SK-N-SH (cell line): ENCODE measurements around the gene RCSD1. TPM values are rescaled to one million over a fixed set of nuclear protein-coding genes. Genes with fewer than 3 reads are reported as not detected.

Experiments used
- CTCF ChIA-PET: fragments of 300-600, 350-600 bp; formaldehyde crosslinking; extraction: SDS; loops from one replicate; lab custom pipeline; 2021; lab: Yijun Ruan, JAX
- POLR2A ChIA-PET: fragments of 350-600 bp; sonication (Branson Sonifier 250); formaldehyde crosslinking; extraction: SDS; loops from one replicate; lab custom pipeline; 2020; ENCODE audit warnings: antibody characterized with exemption, inconsistent platforms; lab: Yijun Ruan, JAX
- DNase-seq: peaks from one replicate; pipeline ENCODE4 v3.0.0; 2012
- H2AFZ ChIP-seq: fragments of 200-600 bp; sonication (generic); 2 replicates; pipeline ENCODE4 v1.8.1; 2016; ENCODE audit warnings: antibody characterized with exemption, mild to moderate bottlenecking, low read depth
- H3F3A ChIP-seq: fragments of 200-600 bp; sonication (generic); replicated peaks from 2 replicates; pipeline ENCODE3; 2016; ENCODE audit warnings: antibody characterized with exemption, mild to moderate bottlenecking; ENCODE audit not compliant: insufficient read depth
- H3K27ac ChIP-seq, 2 experiments: fragments of 200-500 bp in 1 of 2; fragments of 200-600 bp in 1 of 2; sonication (Bioruptor generic) in 1 of 2; sonication (generic), shearing (Covaris generic) in 1 of 2; 2 replicates each; pipeline versions ENCODE4 v1.5.1 to v1.6.1; 2014 to 2016; ENCODE audit warnings: low read depth in 2 of 2, inconsistent platforms in 1 of 2, low read length in 1 of 2, mild to moderate bottlenecking in 1 of 2, mixed read lengths in 1 of 2
- H3K27me3 ChIP-seq: fragments of 200-600 bp; sonication (generic), shearing (Covaris generic); 2 replicates; pipeline ENCODE4 v1.6.1; 2016; ENCODE audit warnings: mixed run types; ENCODE audit not compliant: insufficient read depth
- H3K36me3 ChIP-seq, 2 experiments: fragments of 200-500 bp in 1 of 2; fragments of 200-600 bp in 1 of 2; sonication (Bioruptor generic) in 1 of 2; sonication (generic) in 1 of 2; replicated peaks in 1 of 2; 2 replicates each; pipeline versions ENCODE3 to v1.5.1; 2014 to 2016; ENCODE audit warnings: low read length in 1 of 2, mild to moderate bottlenecking in 1 of 2; ENCODE audit not compliant: insufficient read depth in 2 of 2, control insufficient read depth in 1 of 2
- H3K4me1 ChIP-seq, 2 experiments: fragments of 200-500 bp in 1 of 2; fragments of 200-600 bp in 1 of 2; sonication (Bioruptor generic) in 1 of 2; sonication (generic), shearing (Covaris generic) in 1 of 2; 2 replicates each; pipeline versions ENCODE4 v1.5.1 to v1.6.1; 2014 to 2016; ENCODE audit warnings: low read depth in 1 of 2, low read length in 1 of 2, mixed run types in 1 of 2; ENCODE audit not compliant: insufficient read depth in 2 of 2, control insufficient read depth in 1 of 2
- H3K4me2 ChIP-seq: fragments of 200-600 bp; sonication (generic), shearing (Covaris generic); 2 replicates; pipeline ENCODE4 v1.6.1; 2017; ENCODE audit warnings: mixed run types
- H3K4me3 ChIP-seq, 2 experiments: fragments of 200-500 bp in 1 of 2; fragments of 200-600 bp in 1 of 2; sonication (Bioruptor generic) in 1 of 2; sonication (generic), shearing (Covaris generic) in 1 of 2; 2 replicates each; pipeline versions ENCODE4 v1.5.1 to v1.8.1; 2014 to 2016; ENCODE audit warnings: low read depth in 2 of 2, inconsistent platforms in 1 of 2, low read length in 1 of 2, mild to moderate bottlenecking in 1 of 2, mixed read lengths in 1 of 2, moderate library complexity in 1 of 2
- H3K79me2 ChIP-seq: fragments of 200-600 bp; sonication (generic); 2 replicates; pipeline ENCODE4 v1.8.1; 2017; ENCODE audit warnings: mild to moderate bottlenecking; ENCODE audit not compliant: insufficient read depth
- H3K9ac ChIP-seq: fragments of 200-600 bp; sonication (generic); 2 replicates; pipeline ENCODE4 v1.6.1; 2017; ENCODE audit warnings: mixed run types
- H3K9me2 ChIP-seq: fragments of 200-600 bp; sonication (generic); 2 replicates; pipeline ENCODE4 v1.6.1; 2017; ENCODE audit warnings: mixed run types
- H3K9me3 ChIP-seq: fragments of 200-600 bp; sonication (generic); 2 replicates; pipeline ENCODE4 v1.6.1; 2017; ENCODE audit warnings: mixed run types, mild to moderate bottlenecking, moderate library complexity
- H4K20me1 ChIP-seq: fragments of 200-600 bp; sonication (generic); 2 replicates; pipeline ENCODE4 v1.6.1; 2017; ENCODE audit warnings: mild to moderate bottlenecking, mixed run types; ENCODE audit not compliant: insufficient read depth
- CHD2 ChIP-seq: fragments of 150-350 bp; IDR thresholded peaks from 2 replicates; pipeline ENCODE4 v1.6.1; 2018; ENCODE audit warnings: low read length; ENCODE audit not compliant: partially characterized antibody
- ELF1 ChIP-seq: IDR thresholded peaks from 2 replicates; pipeline ENCODE4 v1.4.0; 2012
- EZH2phosphoT487 ChIP-seq: fragments of 200-600 bp; sonication (generic); IDR thresholded peaks from 2 replicates; pipeline ENCODE4 v1.6.1; 2017; ENCODE audit warnings: low read depth, mixed run types, mild to moderate bottlenecking, antibody characterized with exemption, moderate library complexity, borderline replicate concordance
- GATA2 ChIP-seq: sonication (generic); formaldehyde crosslinking; IDR thresholded peaks from 2 replicates; pipeline ENCODE4 v1.5.0; 2020; ENCODE audit warnings: mild to moderate bottlenecking, missing genetic modification reagents
- JUND ChIP-seq: IDR thresholded peaks from 2 replicates; pipeline ENCODE4 v1.4.0; 2012
- MEF2A ChIP-seq: IDR thresholded peaks from 2 replicates; pipeline ENCODE4 v1.4.0; 2012; ENCODE audit warnings: low read depth, borderline replicate concordance
- NFIC ChIP-seq: IDR thresholded peaks from 2 replicates; pipeline ENCODE4 v1.4.0; 2012; ENCODE audit warnings: borderline replicate concordance
- NRF1 ChIP-seq: IDR thresholded peaks from 2 replicates; pipeline ENCODE4 v1.6.1; 2012; ENCODE audit warnings: low read depth, mild to moderate bottlenecking, low read length
- RFX5 ChIP-seq: IDR thresholded peaks from 2 replicates; pipeline ENCODE4 v1.6.1; 2012; ENCODE audit warnings: mild to moderate bottlenecking, improper control_type of control experiment, low read length
- RXRA ChIP-seq: IDR thresholded peaks from 2 replicates; pipeline ENCODE4 v1.4.0; 2012; ENCODE audit warnings: low read depth, mild to moderate bottlenecking, borderline replicate concordance
- TAF1 ChIP-seq: IDR thresholded peaks from 2 replicates; pipeline ENCODE4 v1.6.1; 2012; ENCODE audit warnings: low read depth, mild to moderate bottlenecking, low read length, moderate library complexity, borderline replicate concordance
- WGBS: methylation state at CpG from one replicate; pipeline ENCODE4 v1.1.6; 2017; ENCODE audit warnings: low lambda C conversion rate; 5-methylcytosine and 5-hydroxymethylcytosine counted together
- polyA plus RNA-seq, 3 experiments: library from polyadenylated mRNA; depleted of rRNA; stranded (reverse); fragments of >200 nt; gene quantifications; 2 replicates each; pipeline ENCODE4 v1.2.3, GENCODE V29; 2012
- TF ChIP-seq, protein P1 (sequence below): fragments of 150-350 bp; IDR thresholded peaks from 2 replicates; pipeline ENCODE4 v1.6.1; 2016; ENCODE audit warnings: mild to moderate bottlenecking, low read depth, low read length
- TF ChIP-seq, protein P2 (sequence below): IDR thresholded peaks from 2 replicates; pipeline ENCODE4 v1.4.0; 2012; ENCODE audit warnings: low read depth
- TF ChIP-seq, protein P3 (sequence below): fragments of 150-350 bp; IDR thresholded peaks from 2 replicates; pipeline ENCODE4 v1.6.1; 2017; ENCODE audit warnings: antibody characterized with exemption, low read length, low read depth, borderline replicate concordance
- TF ChIP-seq, protein P4 (sequence below): fragments of 200-600 bp; sonication (generic); IDR thresholded peaks from 2 replicates; pipeline ENCODE4 v1.6.1; 2017; ENCODE audit warnings: antibody characterized with exemption, mild to moderate bottlenecking, moderate library complexity
- TF ChIP-seq, protein P5 (sequence below): IDR thresholded peaks from 2 replicates; pipeline ENCODE4 v1.4.0; 2012; ENCODE audit warnings: low read depth, borderline replicate concordance
- TF ChIP-seq, protein P6 (sequence below): IDR thresholded peaks from 2 replicates; pipeline ENCODE4 v1.6.1; 2012; ENCODE audit warnings: mild to moderate bottlenecking, low read depth, low read length, moderate library complexity

RCSD1 gene
- polyA plus RNA-seq, 1 of the 3 experiments (the other 2 are of a cell fraction), result 0.02 TPM

DNA sequence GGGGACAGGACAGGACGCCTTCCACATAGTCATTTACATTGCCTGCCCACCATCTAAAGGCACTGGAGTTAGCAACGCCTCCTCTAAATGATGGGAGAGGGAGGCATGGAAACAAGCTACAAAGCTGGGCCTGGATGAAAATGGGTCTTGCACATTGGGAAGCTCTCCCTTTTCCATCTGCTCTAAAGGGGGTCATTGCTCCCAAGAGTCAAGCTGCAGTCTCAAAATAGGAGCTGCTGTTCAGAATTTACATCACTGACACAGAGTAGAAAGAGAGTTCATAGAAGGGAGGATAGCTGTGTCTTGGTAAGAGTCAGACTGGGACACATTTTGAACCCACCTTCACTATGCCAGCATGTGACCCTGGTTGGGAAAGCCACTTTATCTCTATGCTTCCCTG is 26.6 kb downstream of the RCSD1 start:
- Histone ChIP-seq H2AFZ (no peak overlapping the region), H3K36me3 (no peaks in the 10 kb centered on the region), H3K27ac (no peak overlapping the region), H3K9me3 (no peaks in the 10 kb centered on the region), H3F3A (peaks cover 5% of the 10 kb centered on the region), H3K27me3 (no peaks in the 10 kb centered on the region), H3K9me2 (no peaks in the 10 kb centered on the region), H4K20me1 (no peaks in the 10 kb centered on the region), H3K9ac (no peak overlapping the region), H3K4me1 (peaks cover 5 to 10% of the 10 kb centered on the region in 2 experiments), H3K79me2 (no peaks in the 10 kb centered on the region), H3K4me2 (no peak overlapping the region), H3K4me3 (no peak overlapping the region)
- ChIA-PET CTCF (interaction anchor here (1.0 kb wide), 1 partner anchor 12 kb away, joined by 3 read pairs; no protein-coding TSS in a partner anchor), POLR2A (no interaction called here)
- TF ChIP-seq RXRA (no peak), NRF1 (no peak), EZH2phosphoT487 (no peak), MEF2A (no peak), ELF1 (no peak), NFIC (no peak), RFX5 (no peak), TAF1 (no peak)
- TF ChIP-seq, protein P1, sequence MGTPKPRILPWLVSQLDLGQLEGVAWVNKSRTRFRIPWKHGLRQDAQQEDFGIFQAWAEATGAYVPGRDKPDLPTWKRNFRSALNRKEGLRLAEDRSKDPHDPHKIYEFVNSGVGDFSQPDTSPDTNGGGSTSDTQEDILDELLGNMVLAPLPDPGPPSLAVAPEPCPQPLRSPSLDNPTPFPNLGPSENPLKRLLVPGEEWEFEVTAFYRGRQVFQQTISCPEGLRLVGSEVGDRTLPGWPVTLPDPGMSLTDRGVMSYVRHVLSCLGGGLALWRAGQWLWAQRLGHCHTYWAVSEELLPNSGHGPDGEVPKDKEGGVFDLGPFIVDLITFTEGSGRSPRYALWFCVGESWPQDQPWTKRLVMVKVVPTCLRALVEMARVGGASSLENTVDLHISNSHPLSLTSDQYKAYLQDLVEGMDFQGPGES, result no peak
- TF ChIP-seq, protein P2, sequence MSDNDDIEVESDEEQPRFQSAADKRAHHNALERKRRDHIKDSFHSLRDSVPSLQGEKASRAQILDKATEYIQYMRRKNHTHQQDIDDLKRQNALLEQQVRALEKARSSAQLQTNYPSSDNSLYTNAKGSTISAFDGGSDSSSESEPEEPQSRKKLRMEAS, result no peak
- TF ChIP-seq, protein P3, sequence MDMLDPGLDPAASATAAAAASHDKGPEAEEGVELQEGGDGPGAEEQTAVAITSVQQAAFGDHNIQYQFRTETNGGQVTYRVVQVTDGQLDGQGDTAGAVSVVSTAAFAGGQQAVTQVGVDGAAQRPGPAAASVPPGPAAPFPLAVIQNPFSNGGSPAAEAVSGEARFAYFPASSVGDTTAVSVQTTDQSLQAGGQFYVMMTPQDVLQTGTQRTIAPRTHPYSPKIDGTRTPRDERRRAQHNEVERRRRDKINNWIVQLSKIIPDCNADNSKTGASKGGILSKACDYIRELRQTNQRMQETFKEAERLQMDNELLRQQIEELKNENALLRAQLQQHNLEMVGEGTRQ, result no peak
- TF ChIP-seq, protein P4, sequence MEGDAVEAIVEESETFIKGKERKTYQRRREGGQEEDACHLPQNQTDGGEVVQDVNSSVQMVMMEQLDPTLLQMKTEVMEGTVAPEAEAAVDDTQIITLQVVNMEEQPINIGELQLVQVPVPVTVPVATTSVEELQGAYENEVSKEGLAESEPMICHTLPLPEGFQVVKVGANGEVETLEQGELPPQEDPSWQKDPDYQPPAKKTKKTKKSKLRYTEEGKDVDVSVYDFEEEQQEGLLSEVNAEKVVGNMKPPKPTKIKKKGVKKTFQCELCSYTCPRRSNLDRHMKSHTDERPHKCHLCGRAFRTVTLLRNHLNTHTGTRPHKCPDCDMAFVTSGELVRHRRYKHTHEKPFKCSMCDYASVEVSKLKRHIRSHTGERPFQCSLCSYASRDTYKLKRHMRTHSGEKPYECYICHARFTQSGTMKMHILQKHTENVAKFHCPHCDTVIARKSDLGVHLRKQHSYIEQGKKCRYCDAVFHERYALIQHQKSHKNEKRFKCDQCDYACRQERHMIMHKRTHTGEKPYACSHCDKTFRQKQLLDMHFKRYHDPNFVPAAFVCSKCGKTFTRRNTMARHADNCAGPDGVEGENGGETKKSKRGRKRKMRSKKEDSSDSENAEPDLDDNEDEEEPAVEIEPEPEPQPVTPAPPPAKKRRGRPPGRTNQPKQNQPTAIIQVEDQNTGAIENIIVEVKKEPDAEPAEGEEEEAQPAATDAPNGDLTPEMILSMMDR, result no peak
- no peak for DNase-seq
- 92% methylated on average over 2 of the region's 2 CpGs for WGBS

DNA sequence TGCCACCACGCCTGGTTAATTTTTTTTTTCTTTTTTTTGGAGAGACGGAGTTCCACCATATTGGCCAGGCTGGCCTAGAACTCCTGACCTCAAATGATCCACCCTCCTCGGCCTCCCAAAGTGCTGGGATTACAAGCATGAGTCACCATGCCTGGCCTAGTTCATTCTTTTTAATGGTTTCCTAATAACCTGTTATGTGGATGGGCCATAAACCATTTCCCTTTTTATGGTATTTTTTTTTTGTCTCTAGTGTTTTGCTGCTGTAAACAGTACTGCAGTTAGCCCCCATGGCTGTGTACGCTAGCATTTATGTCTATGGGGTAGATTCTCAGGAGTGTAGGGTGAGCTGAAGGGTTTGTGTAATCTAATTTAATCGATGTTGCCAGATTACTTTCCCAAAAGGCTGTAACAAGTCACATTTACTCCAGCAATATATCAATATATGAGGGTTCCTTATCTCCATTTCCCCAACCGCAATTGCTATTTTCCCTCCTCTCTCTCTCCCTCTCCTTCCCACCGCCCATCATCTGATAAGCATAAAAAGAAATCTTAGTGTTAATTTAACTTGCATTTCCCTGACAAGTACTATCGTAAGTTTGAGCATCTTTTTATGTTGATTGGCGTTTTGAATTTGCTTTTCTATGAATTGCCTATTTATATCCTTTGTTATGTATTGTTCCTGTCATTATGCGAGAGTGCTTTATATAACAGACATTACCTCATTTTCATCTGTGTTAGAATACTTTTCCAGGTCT is 28.7 kb downstream of the RCSD1 start:
- WGBS, result 82% methylated on average over 10 of the region's 10 CpGs
- CTCF ChIA-PET, result no interaction called here
- Histone ChIP-seq H3K36me3 (no peaks in the 10 kb centered on the region), H3K27ac (no peak overlapping the region), H3K4me2 (no peak overlapping the region), H4K20me1 (no peaks in the 10 kb centered on the region), H3K9me2 (no peaks in the 10 kb centered on the region), H3K79me2 (no peaks in the 10 kb centered on the region), H3K9me3 (no peaks in the 10 kb centered on the region), H3K9ac (no peak overlapping the region), H3K27me3 (no peaks in the 10 kb centered on the region), H3K4me1 (peaks cover 24% of the 10 kb centered on the region in 2 experiments), H2AFZ (no peak overlapping the region), H3F3A (peaks cover 23% of the 10 kb centered on the region), H3K4me3 (no peak overlapping the region)
- DNase-seq, result no peak
- POLR2A ChIA-PET, result no interaction called here
- TF ChIP-seq CHD2 (no peak), JUND (no peak), TAF1 (no peak), GATA2 (CRISPR knock-in tag) (no peak), NRF1 (no peak)
- TF ChIP-seq, protein P5, sequence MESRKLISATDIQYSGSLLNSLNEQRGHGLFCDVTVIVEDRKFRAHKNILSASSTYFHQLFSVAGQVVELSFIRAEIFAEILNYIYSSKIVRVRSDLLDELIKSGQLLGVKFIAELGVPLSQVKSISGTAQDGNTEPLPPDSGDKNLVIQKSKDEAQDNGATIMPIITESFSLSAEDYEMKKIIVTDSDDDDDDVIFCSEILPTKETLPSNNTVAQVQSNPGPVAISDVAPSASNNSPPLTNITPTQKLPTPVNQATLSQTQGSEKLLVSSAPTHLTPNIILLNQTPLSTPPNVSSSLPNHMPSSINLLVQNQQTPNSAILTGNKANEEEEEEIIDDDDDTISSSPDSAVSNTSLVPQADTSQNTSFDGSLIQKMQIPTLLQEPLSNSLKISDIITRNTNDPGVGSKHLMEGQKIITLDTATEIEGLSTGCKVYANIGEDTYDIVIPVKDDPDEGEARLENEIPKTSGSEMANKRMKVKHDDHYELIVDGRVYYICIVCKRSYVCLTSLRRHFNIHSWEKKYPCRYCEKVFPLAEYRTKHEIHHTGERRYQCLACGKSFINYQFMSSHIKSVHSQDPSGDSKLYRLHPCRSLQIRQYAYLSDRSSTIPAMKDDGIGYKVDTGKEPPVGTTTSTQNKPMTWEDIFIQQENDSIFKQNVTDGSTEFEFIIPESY, result no peak
- TF ChIP-seq, protein P6, sequence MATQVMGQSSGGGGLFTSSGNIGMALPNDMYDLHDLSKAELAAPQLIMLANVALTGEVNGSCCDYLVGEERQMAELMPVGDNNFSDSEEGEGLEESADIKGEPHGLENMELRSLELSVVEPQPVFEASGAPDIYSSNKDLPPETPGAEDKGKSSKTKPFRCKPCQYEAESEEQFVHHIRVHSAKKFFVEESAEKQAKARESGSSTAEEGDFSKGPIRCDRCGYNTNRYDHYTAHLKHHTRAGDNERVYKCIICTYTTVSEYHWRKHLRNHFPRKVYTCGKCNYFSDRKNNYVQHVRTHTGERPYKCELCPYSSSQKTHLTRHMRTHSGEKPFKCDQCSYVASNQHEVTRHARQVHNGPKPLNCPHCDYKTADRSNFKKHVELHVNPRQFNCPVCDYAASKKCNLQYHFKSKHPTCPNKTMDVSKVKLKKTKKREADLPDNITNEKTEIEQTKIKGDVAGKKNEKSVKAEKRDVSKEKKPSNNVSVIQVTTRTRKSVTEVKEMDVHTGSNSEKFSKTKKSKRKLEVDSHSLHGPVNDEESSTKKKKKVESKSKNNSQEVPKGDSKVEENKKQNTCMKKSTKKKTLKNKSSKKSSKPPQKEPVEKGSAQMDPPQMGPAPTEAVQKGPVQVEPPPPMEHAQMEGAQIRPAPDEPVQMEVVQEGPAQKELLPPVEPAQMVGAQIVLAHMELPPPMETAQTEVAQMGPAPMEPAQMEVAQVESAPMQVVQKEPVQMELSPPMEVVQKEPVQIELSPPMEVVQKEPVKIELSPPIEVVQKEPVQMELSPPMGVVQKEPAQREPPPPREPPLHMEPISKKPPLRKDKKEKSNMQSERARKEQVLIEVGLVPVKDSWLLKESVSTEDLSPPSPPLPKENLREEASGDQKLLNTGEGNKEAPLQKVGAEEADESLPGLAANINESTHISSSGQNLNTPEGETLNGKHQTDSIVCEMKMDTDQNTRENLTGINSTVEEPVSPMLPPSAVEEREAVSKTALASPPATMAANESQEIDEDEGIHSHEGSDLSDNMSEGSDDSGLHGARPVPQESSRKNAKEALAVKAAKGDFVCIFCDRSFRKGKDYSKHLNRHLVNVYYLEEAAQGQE, result no peak
